Lower leg skin (tissue), 4 donors: ENCODE results near the gene GPT2. TPM values are rescaled to one million over a fixed set of nuclear protein-coding genes. Genes with fewer than 3 reads are reported as not detected.

Experiments
- DNase-seq, 2 donors: peaks; one replicate each; pipeline ENCODE4 v3.0.0-alpha.2; 2019; ENCODE audit warnings: low spot score in 2 of 2
- H3K4me3 ChIP-seq: fragments of 200-600 bp; sonication (generic); 2 replicates; pipeline ENCODE4 v1.5.1; 2017; ENCODE audit warnings: mild to moderate bottlenecking, low read depth; ENCODE audit not compliant: poor library complexity, severe bottlenecking
- CTCF ChIP-seq, 3 donors: fragments of 450-650 bp; IDR thresholded peaks; one replicate each; pipeline ENCODE4 v1.5.1; 2016; ENCODE audit warnings: antibody characterized with exemption in 3 of 3, mild to moderate bottlenecking in 3 of 3, moderate library complexity in 2 of 3
- POLR2A ChIP-seq, 2 donors: fragments of 450-650 bp; IDR thresholded peaks; one replicate each; pipeline ENCODE4 v1.6.1; 2016 to 2017; ENCODE audit warnings: antibody characterized with exemption in 2 of 2, mild to moderate bottlenecking in 1 of 2, moderate library complexity in 1 of 2
- WGBS, 2 donors: methylation state at CpG; one replicate each; pipeline ENCODE4 v1.1.5; 2018; 5-methylcytosine and 5-hydroxymethylcytosine counted together
- intact Hi-C: fragments of 100-400 bp; cut with DNase I; formaldehyde crosslinking; loops from one replicate; pipeline ENCODE4 v1.15.0; 2023; ENCODE audit warnings: low total_unique reads
- total RNA-seq, 4 donors: library from RNA; depleted of rRNA; stranded (reverse); fragments of >200 nt; gene quantifications; one replicate each; pipeline ENCODE4 v1.1.0, GENCODE V29; 2016

The GPT2 gene
- total RNA-seq, 4 donors from 2014 or later, result 69.8 to 106 (median 83.1) TPM

- TF ChIP-seq POLR2A (IDR thresholded peaks at IDR 0.05) (no peak), CTCF (IDR thresholded peaks at IDR 0.05) (no peak)
- intact Hi-C loops, result no loop called here
- DNase-seq, result peak in 1 of 2 donors; percentile 18
- H3K4me3 ChIP-seq, result no peak overlapping the region
- WGBS, 2 donors, result 89 to 90% methylated on average over 2 of the region's 2 CpGs
Measured at GRCh38 chr16:46970089-46970488, 85.9 kb downstream of the GPT2 start.

DNA sequence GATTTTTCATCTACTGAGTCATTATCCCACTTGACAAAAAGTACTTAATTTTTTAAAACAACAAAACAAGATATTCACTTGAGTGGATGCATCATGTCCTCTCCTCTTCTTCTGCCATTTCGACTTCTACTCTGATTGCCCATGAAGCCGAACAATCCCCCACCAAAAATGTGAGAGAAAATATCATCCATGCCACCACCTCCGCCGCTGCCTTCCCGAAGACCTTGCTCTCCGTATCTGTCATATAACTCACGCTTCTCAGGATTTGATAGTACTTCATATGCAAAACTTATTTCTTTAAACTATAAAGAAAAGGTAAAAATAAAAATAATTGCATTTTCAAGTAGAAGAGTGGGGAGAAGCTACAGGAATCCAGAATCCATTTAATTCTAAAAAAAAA, 87.1 kb downstream of the GPT2 start:
- 93 to 94% methylated on average over 7 of the region's 7 CpGs for WGBS, 2 donors
- no peak for TF ChIP-seq CTCF (IDR thresholded peaks at IDR 0.05)
- no peak for TF ChIP-seq POLR2A (IDR thresholded peaks at IDR 0.05)
- intact Hi-C loops, result no loop called here
- no peak overlapping the region for H3K4me3 ChIP-seq
- peak in 1 of 2 donors; percentile 63 for DNase-seq

DNA sequence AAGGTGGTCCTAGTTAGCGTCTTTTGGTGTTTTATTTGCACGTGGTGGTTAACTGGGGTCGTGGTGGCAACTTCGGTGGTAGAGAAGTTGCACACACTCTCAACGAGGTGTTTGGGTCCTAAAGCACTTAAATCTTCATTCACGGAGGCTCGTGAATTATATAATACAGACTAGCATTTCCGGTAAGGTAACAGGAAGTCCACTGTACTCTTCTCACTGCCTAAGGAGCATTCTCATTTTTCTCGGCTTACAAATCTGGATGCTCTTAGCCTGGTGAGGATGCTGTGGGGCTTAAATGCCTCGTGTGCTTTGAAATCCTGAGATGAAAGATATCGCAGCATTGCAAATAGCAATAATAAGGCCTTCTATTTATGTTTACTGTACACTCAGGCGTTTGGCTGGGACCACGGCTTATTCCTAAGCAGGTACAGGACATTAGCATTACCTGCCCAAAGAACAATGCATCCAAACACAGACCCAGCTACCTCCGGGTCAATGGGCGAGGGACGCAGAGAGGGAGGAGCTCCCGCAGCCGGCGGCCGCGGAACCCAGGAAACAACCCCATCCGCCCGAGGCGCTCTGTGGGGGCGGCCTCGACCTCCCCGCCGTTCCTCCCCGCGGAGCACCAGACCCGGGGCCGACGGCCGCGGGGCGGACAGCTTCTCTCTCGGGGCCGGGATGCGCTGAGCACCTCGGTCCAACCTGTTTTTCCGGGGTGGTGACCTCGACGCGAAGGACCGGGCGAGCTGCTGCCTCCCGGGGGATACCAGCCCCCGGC, 88.5 kb downstream of the GPT2 start:
- intact Hi-C loops, result no loop called here
- WGBS, 2 donors, result 2% methylated on average over 20 to 22 of the region's 48 CpGs
- peak; percentile 21 to 87 for DNase-seq
- no peak for TF ChIP-seq CTCF (IDR thresholded peaks at IDR 0.05)
- TF ChIP-seq POLR2A (IDR thresholded peaks at IDR 0.05), result no peak
- H3K4me3 ChIP-seq, result peak overlapping the region; percentile 93

DNA sequence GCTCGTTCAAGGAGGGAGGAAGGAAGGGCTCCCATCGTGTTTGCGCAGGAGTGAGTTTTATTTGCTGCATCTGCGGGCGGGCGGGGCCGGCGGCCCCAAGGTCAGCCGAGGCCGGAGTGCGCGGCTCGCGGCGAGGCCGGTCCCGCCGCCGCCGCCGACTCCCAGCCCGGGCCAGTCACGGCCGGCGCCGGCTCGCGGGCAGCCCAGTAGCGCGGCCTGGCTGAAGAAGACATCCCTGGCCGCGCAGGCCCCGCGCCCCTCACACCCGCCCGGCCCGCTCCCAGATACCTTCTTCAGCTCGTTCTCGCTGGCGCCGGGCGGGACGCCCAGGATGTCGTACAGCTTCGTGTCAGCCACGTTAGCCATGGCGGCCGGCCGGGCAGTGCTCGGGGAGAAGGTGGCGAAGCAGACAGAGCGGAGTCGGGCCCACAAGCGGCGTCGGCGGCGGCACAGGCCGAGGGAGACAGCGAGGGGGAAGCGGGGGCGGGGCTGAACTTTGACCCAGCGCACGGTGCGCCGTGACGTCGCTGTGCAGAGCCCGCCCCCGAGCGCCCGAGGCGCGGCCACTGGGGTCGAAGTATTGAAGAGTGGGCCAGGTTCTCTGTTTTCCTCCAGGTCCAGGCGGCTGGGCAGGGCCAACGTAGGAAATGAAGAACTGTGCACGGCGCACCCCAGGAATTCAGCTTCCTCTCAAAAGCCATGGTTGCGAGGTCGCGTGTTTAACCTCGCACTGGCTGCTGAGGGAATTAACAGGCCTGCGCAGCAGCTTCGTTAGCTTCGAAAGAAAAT, 89.2 kb downstream of the GPT2 start, which contains the start of gene DNAJA2:
Gene DNAJA2, minus strand, starts transcription at position 468 of the 789 bp plus-strand sequence. Its CDS starts 102 bp downstream, at position 366.
- TF ChIP-seq POLR2A (IDR thresholded peaks at IDR 0.05), result peak in 1 of 2 donors; percentile 87
- TF ChIP-seq CTCF (IDR thresholded peaks at IDR 0.05), result peak in 1 of 3 donors; percentile 19
- H3K4me3 ChIP-seq, result peak within 1 kb of the TSS; percentile 93
- peak; percentile 86 to 98 for DNase-seq
- WGBS, 2 donors, result 0% methylated on average over 34 to 37 of the region's 86 CpGs
- intact Hi-C loops, result no loop called here

GRCh38 chr16:46973996-46974324, 89.8 kb downstream of the GPT2 start:
- intact Hi-C loops, result no loop called here
- no peak for DNase-seq
- WGBS, 2 donors, result 2 to 4% methylated on average over 14 of the region's 14 CpGs
- peak overlapping the region; percentile 93 for H3K4me3 ChIP-seq
- TF ChIP-seq POLR2A (IDR thresholded peaks at IDR 0.05), result no peak
- TF ChIP-seq CTCF (IDR thresholded peaks at IDR 0.05), result no peak
